D341Med (cell line): ENCODE data around the gene KRT2.

ENCODE experiments used
- DNase-seq: peaks from one replicate; pipeline ENCODE4 v3.0.0; 2012; ENCODE audit warnings: low spot score

The KRT2 gene

DNA sequence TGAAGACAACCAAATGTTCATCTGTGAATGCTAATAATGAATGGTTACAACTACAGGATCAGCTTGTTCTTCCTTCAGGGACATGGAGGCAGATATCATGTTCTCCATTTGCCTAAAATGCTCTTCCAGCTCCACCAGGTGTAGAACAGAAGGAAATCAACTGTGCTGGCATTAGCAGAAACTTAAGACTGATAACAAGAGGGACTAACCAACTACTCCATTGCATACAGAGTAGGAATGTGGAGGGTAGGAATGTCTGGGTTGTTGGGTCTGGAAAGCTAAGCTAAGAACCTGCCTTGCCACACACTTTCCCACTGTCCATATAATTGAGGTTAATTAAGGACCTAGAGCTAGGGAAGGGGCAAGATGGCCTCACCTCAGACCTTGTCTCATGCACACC is 11.4 kb upstream of the KRT2 start:
- no peak for DNase-seq

DNA sequence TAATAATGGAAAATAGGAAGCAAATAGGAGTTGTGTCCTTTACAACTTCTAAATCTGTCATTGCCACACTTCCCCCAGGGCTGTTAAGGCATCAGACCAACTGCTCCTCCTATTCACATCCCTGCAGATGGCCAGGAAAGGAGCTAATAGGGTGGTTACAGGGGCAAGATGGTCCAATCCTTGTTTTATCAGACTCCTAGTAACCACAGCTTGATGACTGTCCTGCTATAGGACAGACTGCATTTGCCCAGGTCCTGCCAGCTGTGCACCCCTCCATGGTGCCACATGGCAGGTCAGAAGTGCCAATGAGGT is 10.9 kb upstream of the KRT2 start:
- no peak for DNase-seq

DNA sequence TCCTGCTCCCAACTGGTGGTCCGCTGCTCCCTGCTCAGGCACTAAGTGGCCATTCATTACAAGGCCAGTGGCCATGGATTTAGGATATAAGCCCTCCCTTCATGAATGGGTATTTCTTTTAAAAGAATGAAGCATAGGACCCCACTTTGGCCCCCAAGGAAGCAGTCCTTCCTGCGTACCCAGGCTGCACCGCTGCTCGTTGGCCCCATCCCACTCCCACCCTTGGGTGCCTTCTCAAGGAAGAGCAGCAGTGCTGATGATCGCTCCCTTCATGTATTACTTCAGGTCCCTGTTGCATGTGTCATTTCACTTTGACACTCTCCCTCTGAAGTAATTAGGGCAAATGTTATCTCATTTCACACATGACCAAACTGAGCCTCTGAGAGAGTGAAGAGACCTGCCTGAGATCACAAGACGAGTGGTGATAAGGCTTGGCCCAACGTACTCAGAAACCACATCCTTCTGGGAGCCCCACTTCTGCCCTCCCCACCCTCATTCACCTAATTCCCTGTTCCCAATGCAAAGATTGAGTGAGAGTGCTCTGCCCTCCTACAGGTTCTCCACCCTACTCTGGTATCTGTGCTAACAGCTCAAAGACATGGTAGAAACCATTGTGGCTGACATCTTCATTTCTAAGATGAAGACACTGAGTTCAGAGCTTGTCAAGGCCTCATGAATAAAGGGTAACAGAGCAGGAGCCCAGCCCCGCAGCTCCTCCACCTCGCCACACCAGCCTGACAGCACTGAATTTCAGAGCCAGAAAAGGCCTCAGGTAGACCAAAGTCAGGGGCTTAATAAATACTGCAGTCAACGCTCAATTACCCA is 10.3 kb upstream of the KRT2 start:
- no peak for DNase-seq

DNA sequence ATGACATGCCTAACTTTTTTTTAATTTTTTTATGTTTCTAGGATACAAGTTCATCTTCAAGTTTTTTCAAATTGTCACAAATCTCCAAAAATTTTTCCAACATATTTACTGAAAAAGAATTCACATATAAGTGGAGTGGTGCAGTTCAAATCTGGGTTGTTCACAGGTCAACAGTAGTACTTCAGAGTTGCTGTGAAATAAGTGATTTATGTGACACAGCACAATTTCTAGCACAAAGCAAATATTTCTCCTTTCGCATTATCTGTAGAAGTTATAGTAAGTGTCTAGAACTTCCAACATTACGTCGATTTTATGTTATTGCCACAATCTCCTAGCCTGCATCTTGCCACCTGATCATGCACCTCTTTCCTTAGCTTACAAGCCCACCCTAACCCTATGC is 9.7 kb upstream of the KRT2 start:
- DNase-seq, result no peak

DNA sequence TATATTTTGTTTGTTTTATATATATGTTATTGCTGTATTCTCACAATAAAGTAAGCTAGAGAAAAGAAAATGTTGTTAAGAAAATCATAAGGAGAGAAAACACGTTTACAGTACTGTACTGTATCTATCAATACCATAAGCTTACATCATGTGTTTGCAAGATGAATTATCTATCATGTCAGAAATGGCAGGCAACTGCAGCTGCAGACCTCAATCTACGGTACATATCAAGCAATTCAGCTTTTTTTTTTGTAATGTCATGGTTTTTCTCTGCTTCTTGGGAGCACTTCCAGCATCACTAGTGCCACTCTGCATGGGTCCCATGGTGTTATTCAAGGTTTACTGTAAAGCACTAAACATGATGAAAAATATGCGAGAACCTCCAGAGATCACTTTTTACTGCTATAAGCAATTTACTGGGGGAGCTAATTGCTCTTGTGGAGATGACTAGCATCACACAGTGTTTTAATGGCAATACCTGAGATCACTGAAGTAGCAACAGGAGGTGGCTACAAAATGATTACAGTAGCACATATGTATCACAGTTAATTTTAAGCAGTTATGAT is 9.0 kb upstream of the KRT2 start:
- DNase-seq, result no peak

DNA sequence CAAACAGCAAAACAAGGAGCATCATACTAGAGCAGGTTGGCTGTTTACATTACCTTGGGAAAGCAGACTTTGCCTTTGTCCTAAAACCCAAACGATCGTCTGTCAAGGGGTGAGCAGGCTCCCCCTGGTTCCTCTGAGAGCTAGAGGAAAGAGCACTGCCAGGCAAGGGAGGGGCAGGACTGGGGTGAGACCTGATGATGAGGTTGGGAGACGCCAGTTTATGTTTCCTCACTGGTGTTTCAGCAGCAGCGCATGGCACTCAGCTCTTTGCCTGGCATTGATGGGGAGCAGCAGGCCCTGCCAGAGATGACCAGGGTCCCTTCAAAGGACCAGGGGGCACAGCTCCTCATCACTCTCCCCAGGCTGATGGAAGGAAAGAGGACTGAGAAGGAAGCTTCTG is 7.9 kb upstream of the KRT2 start:
- no peak for DNase-seq

DNA sequence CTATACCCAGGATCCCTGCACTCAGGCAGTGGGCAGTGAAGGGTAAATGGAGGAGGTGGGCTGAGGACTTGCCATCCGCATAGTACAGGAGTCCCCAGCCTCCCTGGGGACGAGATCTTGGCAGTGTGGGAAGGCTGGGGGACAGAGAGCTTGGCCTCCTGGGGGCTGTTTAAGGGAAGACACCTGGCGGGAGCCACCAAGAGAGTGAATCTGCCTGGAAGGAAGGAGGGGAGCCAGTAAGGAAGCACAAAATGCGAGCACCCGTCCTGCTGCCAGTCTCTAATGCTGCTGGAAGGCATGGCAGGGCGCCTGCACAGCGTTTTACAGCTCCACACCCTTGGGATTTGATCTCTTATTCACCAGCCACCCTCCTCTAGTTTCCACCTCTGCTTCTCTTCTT is 7.4 kb upstream of the KRT2 start:
- DNase-seq, result no peak

GRCh38 chr12:52658196-52658595 is 6.2 kb upstream of the KRT2 start:
- DNase-seq, result no peak

DNA sequence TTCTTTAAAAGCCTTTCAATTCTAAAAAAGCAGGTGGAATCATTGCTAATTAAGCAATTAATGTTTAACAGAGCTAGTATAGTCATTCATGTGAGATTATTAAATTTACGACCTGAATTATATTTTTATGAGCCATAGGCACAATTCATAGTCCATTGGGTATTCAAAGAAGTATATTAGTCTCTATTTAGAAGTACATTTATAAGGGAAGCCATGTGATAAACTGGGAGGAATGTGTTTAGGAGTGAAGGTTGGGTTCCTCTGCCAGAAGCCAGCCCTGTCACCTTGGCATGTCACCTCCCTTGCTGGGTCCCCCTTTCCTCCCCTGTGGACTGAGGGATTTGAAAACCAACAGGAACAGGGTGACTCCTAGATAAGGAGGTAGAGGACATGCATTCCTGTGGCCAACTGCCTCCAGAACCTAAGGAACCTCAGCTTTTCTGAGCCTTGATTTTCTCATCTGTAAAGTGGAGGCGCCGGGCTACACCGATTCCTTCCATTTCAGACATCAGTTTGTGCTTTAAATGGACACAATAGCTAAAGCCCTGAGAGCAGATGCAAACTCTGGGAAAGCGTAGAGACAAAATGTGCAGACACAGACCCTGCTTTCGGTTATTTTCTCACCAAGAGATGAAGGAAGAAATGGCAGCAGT is 5.4 kb upstream of the KRT2 start:
- no peak for DNase-seq

DNA sequence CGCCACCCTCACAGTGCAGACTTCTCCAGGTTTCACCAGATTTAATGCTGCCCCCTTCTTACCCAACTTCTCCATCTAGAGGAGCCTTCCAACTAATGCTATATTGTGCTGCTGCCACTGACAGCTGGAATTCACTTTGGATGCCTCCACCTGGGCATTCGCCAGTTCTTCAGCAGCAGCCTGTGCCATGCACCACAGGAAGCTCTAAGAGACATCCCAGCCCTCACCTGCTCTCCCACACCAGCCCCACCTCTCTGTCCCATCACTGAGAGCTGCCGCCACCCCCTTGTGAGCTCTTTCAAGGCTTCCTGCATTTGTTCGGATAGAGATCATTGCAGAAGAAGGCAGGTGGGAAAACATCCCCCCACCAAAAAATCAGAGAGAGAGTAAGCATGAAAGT is 4.6 kb upstream of the KRT2 start:
- no peak for DNase-seq

- no peak for DNase-seq
These were observed 3.7 kb upstream of the KRT2 start for GRCh38 chr12:52655720-52656124.

- DNase-seq, result no peak
These were observed 3.2 kb upstream of the KRT2 start for GRCh38 chr12:52655251-52655650.

- DNase-seq, result no peak
These were observed 1.4 kb downstream of the KRT2 start for GRCh38 chr12:52650520-52651081.

GRCh38 chr12:52649066-52649465 is 2.9 kb downstream of the KRT2 start:
- DNase-seq, result no peak

- DNase-seq, result peak; percentile 2
These were observed 3.9 kb downstream of the KRT2 start for GRCh38 chr12:52648012-52648550.

GRCh38 chr12:52647601-52648000 is 4.4 kb downstream of the KRT2 start:
- DNase-seq, result peak; percentile 9

DNA sequence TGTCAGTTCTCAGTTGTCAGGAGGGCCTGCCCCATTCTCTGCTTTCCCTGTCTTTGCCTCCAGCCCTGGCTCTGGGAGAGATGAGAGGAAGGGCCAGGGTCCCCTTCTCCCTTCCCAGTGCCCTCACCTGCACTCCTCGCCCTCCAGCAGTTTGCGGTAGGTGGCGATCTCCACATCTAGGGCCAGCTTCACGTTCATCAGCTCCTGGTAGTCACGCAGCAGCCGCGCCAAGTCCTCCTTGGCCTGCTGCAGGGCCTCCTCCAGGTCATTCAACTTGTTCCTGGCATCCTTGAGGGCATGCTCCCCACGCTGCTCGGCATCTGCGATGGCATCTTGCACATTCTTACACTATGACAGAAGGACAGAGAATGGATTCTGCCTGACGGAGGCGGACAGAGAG is 5.4 kb downstream of the KRT2 start:
- DNase-seq, result peak; percentile 12

GRCh38 chr12:52645982-52646381 is 6.0 kb downstream of the KRT2 start:
- peak; percentile 7 for DNase-seq

DNA sequence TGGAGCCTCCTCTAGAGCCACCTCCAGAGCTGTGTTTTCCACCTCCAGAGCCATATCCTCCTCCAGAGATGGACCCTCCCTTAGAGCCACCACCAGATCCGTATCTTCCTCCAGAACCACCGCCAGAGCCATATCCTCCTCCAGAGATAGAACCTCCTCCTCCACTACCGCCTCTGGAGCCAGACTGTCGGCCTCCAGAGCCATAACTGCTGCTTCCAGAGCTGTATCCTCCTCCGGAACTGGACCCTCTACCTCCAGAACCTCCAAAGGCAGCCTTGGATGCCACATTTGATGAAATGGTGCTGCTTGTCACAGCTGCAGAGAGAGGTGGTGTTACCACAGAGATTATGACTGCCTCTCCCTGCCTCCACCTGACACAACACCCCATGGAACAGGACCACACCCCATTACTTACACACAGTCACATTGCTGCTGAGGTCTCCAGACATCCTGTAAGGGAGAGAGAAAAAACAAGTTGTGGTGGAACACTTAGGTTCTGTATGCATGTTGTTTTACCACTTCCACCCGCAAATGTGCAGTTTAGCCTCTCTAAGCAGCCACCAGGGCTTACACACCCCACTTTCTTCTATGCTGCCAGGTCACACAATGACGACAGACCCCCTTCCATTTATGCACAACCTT is 6.8 kb downstream of the KRT2 start:
- DNase-seq, result peak; percentile 4

GRCh38 chr12:52644078-52644415 is 8.0 kb downstream of the KRT2 start:
- peak; percentile 3 for DNase-seq

DNA sequence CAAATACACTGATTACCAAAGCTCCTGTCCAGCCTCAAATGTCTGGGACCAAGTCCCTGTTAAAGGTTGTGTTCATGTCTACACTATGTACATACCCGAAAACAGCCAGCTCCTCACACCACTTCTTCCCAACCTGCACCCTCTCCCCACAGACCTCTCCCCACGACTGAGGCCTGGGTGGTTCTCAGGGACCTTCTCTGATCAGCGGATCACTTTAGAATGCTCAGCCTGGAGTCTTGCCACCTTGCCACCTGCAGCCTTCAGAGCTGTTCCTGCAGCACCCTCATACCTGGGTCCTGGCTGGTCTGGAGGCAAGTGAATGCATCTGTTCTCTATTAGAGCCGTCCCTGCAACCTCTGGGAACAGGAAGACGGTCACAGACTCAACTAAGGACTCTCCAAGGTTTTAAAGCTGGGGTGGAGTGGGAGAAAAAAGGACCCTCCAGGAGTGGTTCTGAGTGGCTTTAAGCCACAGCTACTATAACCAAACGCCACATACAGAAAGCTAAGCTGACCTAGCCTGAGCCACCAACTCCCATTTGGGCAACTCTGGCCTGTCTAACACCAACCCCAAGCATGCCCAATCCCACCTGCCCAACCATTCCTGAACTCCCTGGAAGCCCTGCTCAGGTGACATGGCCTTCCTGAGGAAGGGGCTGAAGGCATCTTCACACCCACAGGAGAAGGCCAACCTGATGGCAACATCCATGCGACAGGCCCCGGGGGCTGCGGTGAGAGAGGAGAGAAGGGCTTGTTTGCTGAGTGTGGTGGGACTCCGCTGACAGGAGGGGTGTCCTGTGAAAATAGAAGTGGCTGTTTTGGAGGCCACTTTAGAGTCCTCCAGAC is 8.6 kb downstream of the KRT2 start:
- peak; percentile 12 for DNase-seq

GRCh38 chr12:52641468-52641867 is 10.5 kb downstream of the KRT2 start:
- peak; percentile 0 for DNase-seq
